ENCODE data around the gene TFDP1. TPM values are rescaled to one million over a fixed set of nuclear protein-coding genes. Genes with fewer than 3 reads are reported as not detected.

Gene TFDP1
- total RNA-seq, 1 donor from 2014 or later: 171 TPM

GRCh38 chr13:113544896-113545295 is 39.7 kb upstream of the TFDP1 start:
- intact Hi-C loops (cut with micrococcal nuclease): no loop called here
- no peak overlapping the region for H3K27ac Mint-ChIP-seq

GRCh38 chr13:113545455-113545930 is 39.1 kb upstream of the TFDP1 start:
- Mint-ChIP-seq H3K27ac (no peak overlapping the region), H3K4me3 (no peak overlapping the region), H3K27me3 (ENCODE audit: insufficient read depth) (no peaks in the 10 kb centered on the region), H3K9me3 (peaks cover 4% of the 10 kb centered on the region), H3K36me3 (ENCODE audit: low read depth) (peaks cover 9% of the 10 kb centered on the region), H3K4me1 (ENCODE audit: low read depth) (no peaks in the 10 kb centered on the region)
- intact Hi-C loops (cut with micrococcal nuclease): no loop called here
- no peak for DNase-seq (ENCODE audit: low spot score)

More at GRCh38 chr13:113544896-113545295, 39.7 kb upstream of the TFDP1 start:
- H3K4me3 Mint-ChIP-seq: no peak overlapping the region
- no peaks in the 10 kb centered on the region for H3K27me3 Mint-ChIP-seq (ENCODE audit: insufficient read depth)
- no peak for DNase-seq (ENCODE audit: low spot score)
- no peaks in the 10 kb centered on the region for H3K4me1 Mint-ChIP-seq (ENCODE audit: low read depth)
- peaks cover 9% of the 10 kb centered on the region for H3K36me3 Mint-ChIP-seq (ENCODE audit: low read depth)
- H3K9me3 Mint-ChIP-seq: peaks cover 4% of the 10 kb centered on the region

- intact Hi-C loops (cut with micrococcal nuclease): no loop called here
- Mint-ChIP-seq H3K4me1 (ENCODE audit: low read depth) (no peaks in the 10 kb centered on the region), H3K27me3 (ENCODE audit: insufficient read depth) (no peaks in the 10 kb centered on the region), H3K36me3 (ENCODE audit: low read depth) (peaks cover 8% of the 10 kb centered on the region), H3K4me3 (no peak overlapping the region), H3K9me3 (peaks cover 4% of the 10 kb centered on the region), H3K27ac (no peak overlapping the region)
- DNase-seq (ENCODE audit: low spot score): no peak
Observed at GRCh38 chr13:113545931-113546516, 38.5 kb upstream of the TFDP1 start.

DNA sequence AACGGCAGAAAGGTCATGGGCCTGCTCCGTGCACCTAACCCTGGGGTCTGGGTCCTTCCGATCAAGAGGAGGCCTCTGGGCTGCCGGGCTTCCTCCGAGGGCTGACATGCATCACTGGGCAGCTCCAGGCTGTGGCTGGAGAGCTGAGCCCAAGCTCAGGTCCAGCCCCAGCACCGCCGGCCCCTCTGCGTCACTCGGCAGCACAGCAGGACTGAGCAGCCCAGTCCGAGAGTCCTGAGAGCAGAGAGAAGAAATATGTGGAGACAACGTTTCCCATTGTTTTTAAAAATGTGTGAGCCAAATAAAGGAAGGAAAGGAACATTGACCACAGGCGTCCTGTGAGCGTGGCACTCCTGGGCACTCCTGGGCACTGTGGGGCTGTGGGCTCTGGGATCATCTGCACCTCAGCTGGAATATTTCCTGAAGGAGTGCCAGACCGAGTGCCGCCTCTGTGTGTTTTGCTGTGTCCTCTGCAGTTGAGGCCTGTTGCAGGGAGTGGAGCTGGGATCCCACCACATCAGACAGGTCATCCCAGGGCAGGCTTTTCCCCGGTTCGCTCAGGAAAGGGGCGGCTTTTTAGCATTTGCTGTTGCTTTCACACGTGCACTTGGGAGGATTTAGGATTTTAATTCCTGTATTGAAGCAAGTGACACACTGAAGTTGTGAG is 37.8 kb upstream of the TFDP1 start:
- intact Hi-C loops (cut with micrococcal nuclease): no loop called here
- H3K27ac Mint-ChIP-seq: no peak overlapping the region

GRCh38 chr13:113547238-113547971 is 37.1 kb upstream of the TFDP1 start:
- no peak overlapping the region for H3K4me3 Mint-ChIP-seq
- intact Hi-C loops (cut with micrococcal nuclease): no loop called here
- DNase-seq (ENCODE audit: low spot score): no peak

More for the DNA sequence above, 37.8 kb upstream of the TFDP1 start:
- Mint-ChIP-seq H3K4me3 (no peak overlapping the region), H3K9me3 (no peaks in the 10 kb centered on the region), H3K27me3 (ENCODE audit: insufficient read depth) (no peaks in the 10 kb centered on the region), H3K4me1 (ENCODE audit: low read depth) (no peaks in the 10 kb centered on the region), H3K36me3 (ENCODE audit: low read depth) (peaks cover 4% of the 10 kb centered on the region)
- no peak for DNase-seq (ENCODE audit: low spot score)

GRCh38 chr13:113548171-113548641 is 36.3 kb upstream of the TFDP1 start:
- Mint-ChIP-seq H3K27me3 (ENCODE audit: insufficient read depth) (no peaks in the 10 kb centered on the region), H3K9me3 (no peaks in the 10 kb centered on the region), H3K36me3 (ENCODE audit: low read depth) (peaks cover 4% of the 10 kb centered on the region), H3K4me1 (ENCODE audit: low read depth) (no peaks in the 10 kb centered on the region), H3K27ac (no peak overlapping the region), H3K4me3 (no peak overlapping the region)
- no peak for DNase-seq (ENCODE audit: low spot score)
- intact Hi-C loops (cut with micrococcal nuclease): no loop called here

More at GRCh38 chr13:113547238-113547971, 37.1 kb upstream of the TFDP1 start:
- Mint-ChIP-seq H3K9me3 (no peaks in the 10 kb centered on the region), H3K27ac (no peak overlapping the region), H3K27me3 (ENCODE audit: insufficient read depth) (no peaks in the 10 kb centered on the region), H3K36me3 (ENCODE audit: low read depth) (peaks cover 4% of the 10 kb centered on the region), H3K4me1 (ENCODE audit: low read depth) (no peaks in the 10 kb centered on the region)

DNA sequence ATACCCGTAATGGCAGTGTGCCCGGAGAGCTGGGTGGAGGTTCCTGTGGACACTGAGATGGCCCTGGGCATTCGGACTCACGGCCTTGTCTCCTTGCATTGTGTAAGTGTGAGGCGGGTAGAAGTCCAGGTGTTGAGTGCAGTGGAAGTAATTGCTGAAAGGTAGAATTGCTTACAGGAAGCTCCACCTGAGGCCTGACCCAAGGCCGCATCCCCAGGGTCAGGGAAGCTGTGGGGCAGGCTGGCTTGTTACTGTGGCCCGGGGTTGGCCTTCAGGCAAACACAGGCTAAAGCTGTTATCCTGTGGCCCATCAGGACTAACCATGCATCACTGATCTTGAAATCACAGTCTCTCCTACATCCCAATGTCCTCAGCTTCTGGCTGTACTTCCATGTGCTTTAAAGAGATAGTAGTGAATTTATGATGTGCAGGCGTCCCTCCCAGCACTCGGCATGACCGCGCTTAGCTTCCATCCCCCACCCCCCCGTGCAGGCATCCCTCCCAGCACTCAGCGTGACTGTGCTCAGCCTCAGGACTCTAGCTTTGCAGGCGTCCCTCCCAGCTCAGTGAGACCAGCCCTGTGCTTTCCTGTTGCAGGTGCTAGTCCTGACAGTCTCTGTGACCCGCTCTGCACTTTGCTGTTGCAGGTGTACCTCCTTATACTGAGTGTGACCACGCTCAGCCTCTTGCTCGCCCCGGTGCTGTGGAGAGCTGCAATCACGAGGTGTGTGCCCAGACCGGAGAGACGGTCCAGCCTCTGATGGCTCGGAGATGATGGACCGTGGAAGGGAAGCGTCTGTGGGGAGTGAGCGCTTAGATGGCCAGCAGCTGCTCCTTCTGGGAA is 35.6 kb upstream of the TFDP1 start:
- no peaks in the 10 kb centered on the region for H3K36me3 Mint-ChIP-seq (ENCODE audit: low read depth)
- H3K9me3 Mint-ChIP-seq: no peaks in the 10 kb centered on the region
- no peak for DNase-seq (ENCODE audit: low spot score)
- H3K27ac Mint-ChIP-seq: no peak overlapping the region
- no peak overlapping the region for H3K4me3 Mint-ChIP-seq
- H3K27me3 Mint-ChIP-seq (ENCODE audit: insufficient read depth): no peaks in the 10 kb centered on the region
- no peaks in the 10 kb centered on the region for H3K4me1 Mint-ChIP-seq (ENCODE audit: low read depth)
- intact Hi-C loops (cut with micrococcal nuclease): no loop called here

- H3K27me3 Mint-ChIP-seq (ENCODE audit: insufficient read depth): no peaks in the 10 kb centered on the region
- no peak overlapping the region for H3K4me3 Mint-ChIP-seq
Observed at GRCh38 chr13:113550453-113550852, 34.1 kb upstream of the TFDP1 start.

DNA sequence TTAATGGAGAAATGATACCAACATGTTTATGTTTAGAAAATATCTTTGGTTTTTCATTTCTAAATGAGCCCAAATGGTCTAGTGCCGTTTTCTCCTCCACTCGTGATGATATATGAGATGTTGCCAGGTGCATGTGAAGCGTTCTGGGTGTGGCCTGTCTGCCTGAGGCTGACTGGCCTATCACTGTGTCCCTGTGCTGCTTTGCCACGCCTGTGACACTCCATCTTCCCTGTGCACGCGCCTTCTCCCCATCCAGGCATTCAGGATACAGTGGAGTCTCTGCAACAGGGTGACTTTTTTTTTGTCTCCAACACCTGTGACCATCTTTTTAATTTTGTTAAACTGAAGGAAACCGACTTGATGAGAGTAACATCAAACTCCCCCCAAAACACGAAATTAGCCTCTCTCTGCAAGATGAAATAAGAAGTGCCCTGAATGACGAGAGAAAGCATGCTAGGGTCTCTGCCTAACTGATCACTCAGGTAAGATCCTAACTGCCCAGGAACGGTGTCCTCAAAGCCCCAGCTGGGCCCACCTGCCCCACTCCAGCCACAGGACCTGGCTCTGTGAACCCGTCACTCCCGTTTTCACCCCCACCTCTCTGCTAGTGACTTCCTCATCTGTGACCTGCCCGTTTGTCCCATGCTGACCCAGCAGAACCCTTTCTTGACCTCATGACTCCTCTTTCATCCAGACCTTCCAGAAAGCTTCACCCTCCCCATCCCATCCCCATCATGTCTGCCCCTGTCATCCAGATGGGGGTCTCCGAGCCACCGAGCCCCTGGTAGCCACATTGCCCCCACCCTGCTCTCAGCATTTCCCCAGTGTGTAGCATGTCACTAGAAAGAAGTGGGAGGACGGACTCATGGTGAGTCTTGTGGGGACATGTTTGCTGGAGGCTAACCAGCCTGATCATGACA is 33.2 kb upstream of the TFDP1 start:
- H3K27ac Mint-ChIP-seq: peak overlapping the region; percentile 22
- no peak overlapping the region for H3K4me3 Mint-ChIP-seq
- H3K9me3 Mint-ChIP-seq: no peaks in the 10 kb centered on the region
- intact Hi-C loops (cut with micrococcal nuclease): no loop called here
- no peaks in the 10 kb centered on the region for H3K27me3 Mint-ChIP-seq (ENCODE audit: insufficient read depth)
- H3K4me1 Mint-ChIP-seq (ENCODE audit: low read depth): no peaks in the 10 kb centered on the region
- no peak for DNase-seq (ENCODE audit: low spot score)
- H3K36me3 Mint-ChIP-seq (ENCODE audit: low read depth): no peaks in the 10 kb centered on the region

More at GRCh38 chr13:113550453-113550852, 34.1 kb upstream of the TFDP1 start:
- H3K9me3 Mint-ChIP-seq: no peaks in the 10 kb centered on the region
- no peak overlapping the region for H3K27ac Mint-ChIP-seq
- intact Hi-C loops (cut with micrococcal nuclease): no loop called here
- no peaks in the 10 kb centered on the region for H3K4me1 Mint-ChIP-seq (ENCODE audit: low read depth)
- DNase-seq (ENCODE audit: low spot score): no peak
- no peaks in the 10 kb centered on the region for H3K36me3 Mint-ChIP-seq (ENCODE audit: low read depth)

DNA sequence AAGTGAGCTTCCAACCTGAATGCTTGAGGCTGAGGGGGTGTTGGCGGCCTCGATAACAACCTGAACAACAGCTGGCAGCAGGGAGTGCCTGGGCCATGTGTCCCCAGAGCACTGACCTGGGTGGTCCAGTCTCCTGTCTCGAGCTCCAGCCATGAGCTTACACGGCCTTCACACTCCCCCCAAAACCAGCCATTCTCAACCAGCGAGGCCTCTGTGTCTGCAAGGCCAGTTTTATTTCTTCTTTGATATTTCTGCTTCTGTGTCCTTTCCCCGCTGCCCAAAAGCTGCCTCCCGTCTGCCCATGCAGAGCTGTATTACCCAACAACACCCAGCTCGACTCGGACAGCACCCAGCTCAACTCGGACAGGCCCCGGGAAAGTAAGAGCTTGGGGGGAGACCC is 32.5 kb upstream of the TFDP1 start:
- DNase-seq (ENCODE audit: low spot score): no peak
- Mint-ChIP-seq H3K4me1 (ENCODE audit: low read depth) (no peaks in the 10 kb centered on the region), H3K36me3 (ENCODE audit: low read depth) (no peaks in the 10 kb centered on the region), H3K27me3 (ENCODE audit: insufficient read depth) (no peaks in the 10 kb centered on the region), H3K9me3 (no peaks in the 10 kb centered on the region), H3K4me3 (no peak overlapping the region), H3K27ac (no peak overlapping the region)
- intact Hi-C loops (cut with micrococcal nuclease): no loop called here

DNA sequence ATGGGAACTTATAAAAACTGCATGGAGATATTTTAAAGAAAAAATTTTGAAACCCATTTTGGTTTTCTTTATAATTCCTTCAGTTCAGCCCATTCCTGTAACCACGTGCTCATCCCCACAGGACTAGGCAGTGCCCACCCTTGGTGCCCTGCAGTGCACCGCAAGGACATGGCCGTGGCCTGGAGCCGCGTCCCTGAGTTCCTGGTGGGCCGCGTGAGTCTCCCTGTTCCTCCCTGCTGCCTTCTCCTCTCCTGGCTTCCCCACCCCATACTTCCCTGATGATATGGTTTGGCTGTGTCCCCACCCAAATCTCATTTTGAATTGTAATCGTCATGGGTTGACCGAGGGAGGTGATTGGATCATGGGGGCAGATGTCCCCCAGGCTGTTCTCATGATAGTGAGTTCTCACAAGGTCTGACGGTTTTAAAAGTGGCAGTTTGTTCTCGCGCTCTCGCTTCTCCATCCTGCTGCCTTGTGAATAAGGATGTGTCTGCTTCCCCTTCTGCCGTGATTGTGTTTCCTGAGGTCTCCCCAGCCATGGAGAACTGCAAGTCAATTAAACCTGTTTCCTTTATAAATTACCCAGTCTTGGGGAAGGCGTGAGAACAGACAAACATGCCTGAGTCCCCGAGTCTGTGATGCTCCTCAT is 31.6 kb upstream of the TFDP1 start:
- no peaks in the 10 kb centered on the region for H3K9me3 Mint-ChIP-seq
- H3K4me1 Mint-ChIP-seq (ENCODE audit: low read depth): no peaks in the 10 kb centered on the region
- intact Hi-C loops (cut with micrococcal nuclease): no loop called here
- DNase-seq (ENCODE audit: low spot score): no peak
- no peaks in the 10 kb centered on the region for H3K27me3 Mint-ChIP-seq (ENCODE audit: insufficient read depth)
- no peaks in the 10 kb centered on the region for H3K36me3 Mint-ChIP-seq (ENCODE audit: low read depth)
- no peak overlapping the region for H3K27ac Mint-ChIP-seq
- H3K4me3 Mint-ChIP-seq: no peak overlapping the region
